Gastrocnemius medialis (tissue), 4 donors: ENCODE measurements around the gene GPC6. TPM values are rescaled to one million over a fixed set of nuclear protein-coding genes. Genes with fewer than 3 reads are reported as not detected.

Experiments
- ATAC-seq, 2 donors: fragments of 150-250 bp; one replicate each; pipeline ENCODE4 v1.9.1; 2016
- DNase-seq, 2 donors: peaks; one replicate each; pipeline ENCODE4 v3.0.0-alpha.2; 2019
- H3K27ac ChIP-seq, 4 donors: fragments of 200-600 bp; sonication (generic); 1 replicate in 1 of 4; 2 replicates in 3 of 4; pipeline ENCODE4 v1.5.1; 2016 to 2018; ENCODE audit warnings: mild to moderate bottlenecking in 2 of 4, moderate library complexity in 1 of 4
- H3K27me3 ChIP-seq, 3 donors: fragments of 200-600 bp; sonication (generic) in 2 of 3; 1 replicate in 1 of 3; 2 replicates in 2 of 3; pipeline versions ENCODE4 v1.5.1 to v1.6.0; 2016 to 2019; ENCODE audit warnings: mild to moderate bottlenecking in 1 of 3, moderate library complexity in 1 of 3
- H3K36me3 ChIP-seq, 2 donors: fragments of 200-600 bp; sonication (generic) in 1 of 2; one replicate each; pipeline ENCODE4 v1.5.1; 2017 to 2018
- H3K4me1 ChIP-seq, 2 donors: fragments of 200-600 bp; sonication (generic) in 1 of 2; one replicate each; pipeline ENCODE4 v1.5.1; 2016 to 2017; ENCODE audit warnings: mild to moderate bottlenecking in 2 of 2
- H3K4me3 ChIP-seq, 4 donors: fragments of 200-600 bp; sonication (generic) in 3 of 4; 1 replicate in 1 of 4; 2 replicates in 3 of 4; pipeline ENCODE4 v1.5.1; 2016 to 2019; ENCODE audit warnings: mild to moderate bottlenecking in 2 of 4
- H3K9me3 ChIP-seq, 3 donors: fragments of 200-600 bp; sonication (generic) in 2 of 3; 1 replicate in 1 of 3; 2 replicates in 2 of 3; pipeline ENCODE4 v1.5.1; 2016 to 2019
- CTCF ChIP-seq, 5 experiments: fragments of 450-650 bp in 3 of 5; fragments of 200-600 bp in 2 of 5; sonication (generic) in 2 of 5; IDR thresholded peaks in 4 of 5; conservative IDR thresholded peaks in 1 of 5; 1 replicate in 4 of 5; 2 replicates in 1 of 5; pipeline ENCODE4 v1.5.1; 2016 to 2019; ENCODE audit warnings: antibody characterized with exemption in 5 of 5, mild to moderate bottlenecking in 3 of 5, moderate library complexity in 3 of 5
- POLR2A ChIP-seq, 2 donors: fragments of 450-650 bp; IDR thresholded peaks; one replicate each; pipeline ENCODE4 v1.6.1; 2017; ENCODE audit warnings: antibody characterized with exemption in 2 of 2, mild to moderate bottlenecking in 2 of 2, moderate library complexity in 2 of 2
- in situ Hi-C, 4 donors: fragments of 200-750 bp; cut with MboI; loops; one replicate each; pipeline versions ENCODE4 v1.15.0 to v1.8.0; 2017; ENCODE audit warnings: low sequenced_read_pairs in 4 of 4
- intact Hi-C: fragments of 100-400 bp; cut with DNase I; formaldehyde crosslinking; loops from one replicate; pipeline ENCODE4 v1.15.1; 2023; ENCODE audit warnings: low total_unique reads
- total RNA-seq, 4 donors: library from RNA; depleted of rRNA; stranded (reverse); fragments of >200 nt; gene quantifications; one replicate each; pipeline versions ENCODE4 v1.1.0 to v1.2.3, GENCODE V29; 2016

The GPC6 gene
- total RNA-seq, 4 donors from 2014 or later, result 0.47 to 0.88 (median 0.59) TPM

GRCh38 chr13:93861818-93862217 lies 635.2 kb downstream of the GPC6 start:
- no peaks in the 10 kb centered on the region for H3K9me3 ChIP-seq
- in situ Hi-C loops, result no loop called here
- H3K27me3 ChIP-seq, result no peaks in the 10 kb centered on the region
- no peaks in the 10 kb centered on the region for H3K4me1 ChIP-seq
- no peaks in the 10 kb centered on the region for H3K36me3 ChIP-seq
- DNase-seq, result no peak
- no peak for ATAC-seq
- no peak overlapping the region for H3K4me3 ChIP-seq
- no peak for TF ChIP-seq POLR2A (IDR thresholded peaks at IDR 0.05)
- TF ChIP-seq CTCF (IDR thresholded peaks at IDR 0.05 in 4 of 5, conservative IDR thresholded peaks at IDR 0.05 in 1 of 5), result no peak
- H3K27ac ChIP-seq, result no peak overlapping the region
- intact Hi-C loops, result no loop called here

- intact Hi-C loops (no loop called here), in situ Hi-C loops (no loop called here)
- Histone ChIP-seq H3K4me3 (no peak overlapping the region), H3K36me3 (no peaks in the 10 kb centered on the region), H3K27me3 (no peaks in the 10 kb centered on the region), H3K9me3 (no peaks in the 10 kb centered on the region), H3K27ac (no peak overlapping the region), H3K4me1 (no peaks in the 10 kb centered on the region)
- no peak for DNase-seq
- no peak for ATAC-seq
- TF ChIP-seq CTCF (IDR thresholded peaks at IDR 0.05 in 4 of 5, conservative IDR thresholded peaks at IDR 0.05 in 1 of 5), result no peak
- TF ChIP-seq POLR2A (IDR thresholded peaks at IDR 0.05), result no peak
Measured at GRCh38 chr13:93862259-93862658, 635.7 kb downstream of the GPC6 start.

DNA sequence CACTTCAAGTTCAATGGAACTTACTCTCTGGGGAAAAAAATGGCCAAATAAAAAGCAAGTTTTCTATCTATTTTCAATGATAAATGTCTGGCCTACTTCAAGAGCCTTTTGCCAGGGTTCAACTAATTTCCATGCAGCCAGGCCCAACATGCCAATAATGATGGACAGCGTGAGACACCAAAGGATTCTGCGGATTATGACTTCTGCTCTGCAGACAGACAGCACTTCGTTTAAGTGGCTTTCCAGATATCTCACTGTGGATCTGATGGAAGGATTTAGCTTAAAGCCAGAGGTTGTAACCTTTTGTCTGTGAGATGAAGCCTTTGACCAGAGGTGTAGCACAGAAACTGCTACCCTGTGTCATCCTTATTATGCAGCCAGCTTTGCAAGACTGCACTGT lies 638.6 kb downstream of the GPC6 start:
- Histone ChIP-seq H3K27ac (no peak overlapping the region), H3K9me3 (no peaks in the 10 kb centered on the region), H3K4me1 (no peaks in the 10 kb centered on the region), H3K4me3 (no peak overlapping the region), H3K36me3 (no peaks in the 10 kb centered on the region), H3K27me3 (no peaks in the 10 kb centered on the region)
- in situ Hi-C loops (no loop called here), intact Hi-C loops (no loop called here)
- DNase-seq, result no peak
- TF ChIP-seq CTCF (IDR thresholded peaks at IDR 0.05 in 4 of 5, conservative IDR thresholded peaks at IDR 0.05 in 1 of 5) (no peak), POLR2A (IDR thresholded peaks at IDR 0.05) (no peak)
- ATAC-seq, result no peak

GRCh38 chr13:93867481-93867880 lies 640.9 kb downstream of the GPC6 start:
- Histone ChIP-seq H3K4me1 (no peaks in the 10 kb centered on the region), H3K4me3 (no peak overlapping the region), H3K27me3 (no peaks in the 10 kb centered on the region), H3K36me3 (no peaks in the 10 kb centered on the region), H3K27ac (no peak overlapping the region), H3K9me3 (no peaks in the 10 kb centered on the region)
- no peak for DNase-seq
- TF ChIP-seq CTCF (IDR thresholded peaks at IDR 0.05 in 4 of 5, conservative IDR thresholded peaks at IDR 0.05 in 1 of 5), result no peak
- no peak for TF ChIP-seq POLR2A (IDR thresholded peaks at IDR 0.05)
- intact Hi-C loops, result no loop called here
- in situ Hi-C loops, result no loop called here
- ATAC-seq, result no peak

- ATAC-seq (no peak), DNase-seq (no peak)
- in situ Hi-C loops, result no loop called here
- Histone ChIP-seq H3K36me3 (no peaks in the 10 kb centered on the region), H3K4me1 (no peaks in the 10 kb centered on the region), H3K27me3 (no peaks in the 10 kb centered on the region), H3K4me3 (no peak overlapping the region), H3K27ac (no peak overlapping the region), H3K9me3 (no peaks in the 10 kb centered on the region)
- TF ChIP-seq POLR2A (IDR thresholded peaks at IDR 0.05) (no peak), CTCF (IDR thresholded peaks at IDR 0.05 in 4 of 5, conservative IDR thresholded peaks at IDR 0.05 in 1 of 5) (no peak)
- intact Hi-C loops, result no loop called here
Measured at GRCh38 chr13:93872376-93872775, 645.8 kb downstream of the GPC6 start.
